Anterior cingulate cortex (tissue), 58 donors: ENCODE measurements around the gene ANKRD31.
"Not testable (repeated sequence)": the region's sequence is repeated elsewhere in the genome, so short reads cannot be mapped to it uniquely, and the experiment has no call there.

ENCODE experiments used
- DNase-seq, 58 donors: peaks; one replicate each; lab custom pipeline; 2025; lab: John Stamatoyannopoulos, UW

The ANKRD31 gene

DNA sequence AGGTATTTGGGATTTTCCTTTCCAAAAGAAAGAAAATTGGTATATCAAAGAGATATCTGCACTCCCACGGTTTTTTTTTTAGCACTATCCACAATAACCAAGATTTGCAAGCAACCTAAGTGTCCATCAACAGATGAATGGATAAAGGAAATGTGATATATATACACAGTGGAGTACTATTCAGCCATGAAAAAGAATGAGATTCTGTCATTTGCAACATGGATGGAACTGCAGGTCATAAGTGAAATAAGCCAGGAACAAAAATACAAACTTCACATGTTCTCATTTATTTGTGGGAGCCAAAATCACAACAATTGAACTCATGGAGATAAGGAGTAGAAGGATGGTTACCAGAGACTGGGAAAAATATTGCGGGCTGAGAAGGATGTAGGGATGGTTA is 9.8 kb downstream of the ANKRD31 start:
- no peak for DNase-seq

DNA sequence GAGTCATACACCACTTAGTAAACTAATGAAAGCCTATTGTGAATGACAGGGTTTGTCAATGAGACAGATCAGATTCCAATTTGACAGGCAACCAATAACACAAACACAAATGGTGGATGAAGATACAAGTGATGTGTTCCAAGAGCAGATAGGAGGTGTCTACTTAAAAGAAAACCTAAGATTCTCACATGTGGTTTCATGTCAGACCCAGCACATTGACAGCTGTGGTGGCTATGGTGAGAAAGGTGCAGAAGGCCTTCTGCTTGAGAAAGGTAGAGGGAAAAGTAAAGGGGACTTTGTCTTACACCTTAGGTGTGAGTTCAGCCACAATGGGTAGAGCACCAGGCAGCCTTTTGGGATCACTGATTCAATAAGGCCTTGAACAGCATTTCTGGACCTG is 11.2 kb downstream of the ANKRD31 start:
- no peak for DNase-seq

DNA sequence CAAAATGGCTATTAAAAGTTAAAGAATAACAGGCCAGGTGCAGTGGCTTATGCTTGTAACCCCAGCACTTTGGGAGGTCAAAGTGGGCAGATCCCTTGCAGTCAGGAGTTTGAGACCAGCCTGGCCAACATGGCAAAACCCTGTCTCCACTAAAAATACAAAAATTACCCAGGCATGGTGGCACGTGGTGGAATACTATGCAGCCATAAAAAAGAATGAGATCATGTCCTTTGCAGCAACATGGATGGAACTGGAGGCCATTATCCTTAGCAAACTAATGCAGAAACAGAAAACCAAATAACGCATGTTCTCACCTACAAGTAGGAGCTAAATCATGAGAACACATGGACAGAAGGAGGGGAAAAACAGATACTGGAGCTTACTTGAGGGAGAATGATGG is 15.9 kb downstream of the ANKRD31 start:
- not testable (repeated sequence) for DNase-seq

DNA sequence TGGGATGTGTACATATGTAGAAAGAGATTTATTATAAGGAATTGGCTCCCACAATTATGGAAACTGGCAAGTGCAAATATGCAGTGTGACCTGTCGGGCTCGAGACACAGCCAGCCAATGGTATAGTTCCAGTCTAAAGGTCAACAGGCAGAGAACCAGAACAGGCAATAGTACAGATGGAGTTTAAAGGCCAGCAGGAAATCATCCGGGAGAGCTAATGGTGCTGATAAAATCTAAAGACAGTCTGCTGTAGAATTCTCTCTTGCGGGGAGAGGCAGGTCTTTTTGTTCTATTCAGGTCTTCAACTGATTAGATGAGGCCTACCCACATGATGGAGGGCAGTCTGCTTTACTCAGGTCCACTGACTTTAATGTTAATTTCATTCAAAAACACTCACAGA is 21.8 kb downstream of the ANKRD31 start:
- no peak for DNase-seq

DNA sequence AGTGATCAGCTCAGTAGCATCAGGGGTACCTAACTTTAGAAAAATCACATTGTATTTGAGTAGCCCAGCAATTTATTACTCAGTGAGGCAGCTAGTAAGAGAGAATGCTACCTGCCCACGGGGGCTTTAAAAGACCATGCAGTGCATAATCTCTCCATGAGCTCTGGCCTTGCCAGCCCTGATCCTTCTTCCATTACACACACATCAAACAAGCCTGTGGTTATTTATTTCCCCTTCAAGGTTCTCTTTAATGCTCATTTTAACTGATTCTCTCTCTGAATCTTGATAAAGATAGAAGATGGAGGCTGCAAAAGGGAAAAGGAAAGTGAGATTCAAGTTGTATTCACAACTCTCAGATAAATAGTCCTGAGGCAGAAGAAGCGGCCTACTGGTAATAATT is 22.3 kb downstream of the ANKRD31 start:
- DNase-seq, result no peak

DNA sequence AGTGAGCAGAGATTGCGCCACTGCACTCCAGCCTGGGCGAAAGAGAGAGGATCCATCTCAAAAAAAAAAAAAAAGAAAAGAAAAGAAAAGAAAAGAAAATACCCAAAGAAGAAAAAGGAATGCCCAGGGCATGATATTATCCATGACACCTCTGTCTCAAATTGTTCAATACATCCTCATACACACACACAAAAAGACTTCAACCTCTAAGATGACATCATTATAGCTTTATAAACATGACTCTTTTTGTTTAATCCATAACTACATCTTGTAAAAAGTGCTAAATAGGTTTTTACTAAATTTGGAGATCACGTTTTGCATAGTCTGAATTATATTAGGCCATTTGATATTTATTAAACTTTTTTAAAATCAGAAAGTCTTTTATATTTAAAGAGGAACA is 33.1 kb downstream of the ANKRD31 start:
- DNase-seq, result no peak

DNA sequence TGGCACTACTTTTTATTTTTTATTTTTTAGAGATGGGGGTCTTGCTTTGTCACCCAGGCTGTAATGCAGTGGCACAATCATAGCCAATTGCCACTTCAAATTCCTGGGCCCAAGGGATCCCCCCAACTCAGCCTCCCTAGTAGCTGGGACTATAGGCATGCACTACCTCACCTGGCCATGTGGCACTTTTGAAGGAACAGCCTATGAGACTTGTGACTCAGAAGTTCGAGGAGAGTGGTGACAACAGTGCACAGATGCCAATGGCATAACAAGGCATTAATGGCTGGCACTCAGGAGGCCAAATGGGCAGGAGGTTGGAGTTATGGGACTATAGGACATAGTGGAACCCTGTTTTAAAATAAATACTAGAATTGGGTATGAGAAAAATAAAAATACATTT is 33.7 kb downstream of the ANKRD31 start:
- DNase-seq, result no peak

DNA sequence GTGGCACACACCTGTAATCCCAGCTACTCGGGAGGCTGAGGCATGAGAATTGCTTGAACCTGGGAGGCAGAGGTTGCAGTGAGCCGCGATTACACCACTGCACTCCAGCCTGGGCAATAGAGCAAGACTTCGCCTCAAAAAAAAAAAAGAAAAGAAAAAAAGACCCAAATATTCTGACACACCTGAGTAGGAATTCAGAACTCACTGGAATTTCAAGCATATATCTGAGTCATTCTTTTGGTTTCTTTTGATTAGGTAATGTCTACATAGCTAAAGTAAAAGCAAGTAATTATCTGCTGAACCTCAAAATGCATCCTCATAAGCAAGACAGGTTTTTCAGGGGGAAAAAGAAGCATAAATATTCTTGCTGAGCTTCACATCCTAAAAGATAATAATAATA is 35.9 kb downstream of the ANKRD31 start:
- no peak for DNase-seq

DNA sequence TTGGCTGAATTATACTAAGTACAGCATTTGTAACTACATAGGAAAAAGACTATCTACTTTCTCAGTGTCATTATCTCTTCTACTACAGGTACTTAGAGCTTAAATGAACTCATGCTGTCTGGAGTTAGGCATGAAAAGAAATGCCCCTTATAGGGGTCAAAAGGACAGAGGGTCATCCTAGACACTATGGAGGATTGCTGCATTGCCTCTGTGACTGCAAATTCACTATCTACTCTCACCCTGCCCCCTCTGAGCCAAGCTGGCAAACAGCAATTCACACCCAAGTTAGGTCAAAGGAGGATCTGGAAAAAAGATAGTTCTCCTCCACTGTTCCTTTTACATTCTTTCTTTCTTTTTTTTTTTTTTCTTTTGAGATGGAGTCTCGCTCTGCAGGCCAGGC is 36.7 kb downstream of the ANKRD31 start:
- no peak for DNase-seq

DNA sequence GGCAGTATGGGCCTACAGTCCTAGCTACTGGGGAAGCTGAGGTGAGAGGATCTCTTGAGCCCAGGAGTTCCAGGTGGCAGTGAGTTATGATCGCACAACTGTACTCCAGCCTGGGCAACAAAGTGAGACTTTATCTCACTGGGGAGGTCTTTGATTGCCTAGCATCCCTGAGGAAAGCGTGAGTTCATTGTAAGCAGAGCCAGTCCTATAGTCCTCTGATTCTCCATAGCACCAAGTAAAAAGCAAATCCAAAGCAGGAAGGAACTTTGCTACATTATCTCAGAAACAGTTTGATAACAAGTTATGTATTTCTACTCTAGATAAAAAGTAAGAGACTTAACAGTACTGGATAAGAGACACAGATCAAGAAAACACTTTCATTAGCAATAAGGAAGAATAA is 37.6 kb downstream of the ANKRD31 start:
- DNase-seq, result no peak

DNA sequence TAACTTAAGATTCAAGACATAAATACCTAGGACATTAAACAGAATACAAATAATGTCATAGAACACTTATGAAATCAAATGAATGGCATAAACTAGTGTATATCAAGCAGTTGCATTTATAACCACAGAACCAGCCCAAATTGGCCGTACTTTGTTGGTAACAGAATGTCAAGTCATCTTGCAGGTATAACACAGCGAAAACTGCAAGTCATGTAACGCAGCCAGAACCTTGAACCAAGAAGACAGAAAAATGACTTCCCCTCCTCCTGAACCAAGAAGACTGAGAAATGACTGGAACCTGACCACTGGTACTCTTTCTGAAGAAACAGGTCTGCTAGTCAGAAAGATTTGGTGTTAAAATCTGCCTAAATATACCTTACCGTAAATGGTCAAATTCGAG is 38.9 kb downstream of the ANKRD31 start:
- no peak for DNase-seq

DNA sequence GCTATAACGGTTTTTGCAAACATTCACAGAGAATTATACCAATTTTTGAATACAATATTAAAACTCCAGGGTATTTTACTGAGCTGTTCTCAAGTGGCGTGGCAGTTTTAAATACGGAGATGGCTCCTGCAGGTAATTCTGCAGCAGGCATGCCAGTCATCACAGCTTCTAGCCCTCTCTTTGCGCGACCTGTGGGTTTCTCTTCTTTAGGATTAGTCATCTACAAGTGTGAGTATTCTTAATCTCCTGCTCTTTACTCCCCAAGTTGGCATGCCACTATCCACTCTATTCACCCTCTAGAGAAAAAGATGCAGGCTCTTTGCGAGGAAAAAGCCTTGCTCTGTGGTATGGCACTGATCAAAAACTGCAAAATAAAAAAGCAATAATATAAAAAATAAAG is 43.9 kb downstream of the ANKRD31 start:
- no peak for DNase-seq

DNA sequence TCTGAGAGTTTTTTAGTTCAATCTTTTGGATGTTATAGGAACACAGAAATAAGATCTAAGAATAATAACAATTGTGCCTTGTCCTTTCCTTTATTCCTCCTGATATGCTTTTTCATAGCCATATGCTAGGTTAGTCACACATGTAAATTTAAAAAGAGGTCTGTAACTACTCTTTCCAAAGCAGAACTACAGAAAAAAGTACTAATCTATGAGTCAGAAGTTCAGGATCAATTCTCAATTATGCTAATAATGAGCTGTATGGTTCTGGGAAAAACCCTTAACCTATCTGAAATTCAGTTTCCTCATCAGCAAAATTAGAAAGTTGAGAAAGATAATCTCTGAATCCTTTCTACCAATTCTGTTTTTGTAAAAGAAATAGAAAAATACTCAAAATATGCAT is 44.4 kb downstream of the ANKRD31 start:
- no peak for DNase-seq

DNA sequence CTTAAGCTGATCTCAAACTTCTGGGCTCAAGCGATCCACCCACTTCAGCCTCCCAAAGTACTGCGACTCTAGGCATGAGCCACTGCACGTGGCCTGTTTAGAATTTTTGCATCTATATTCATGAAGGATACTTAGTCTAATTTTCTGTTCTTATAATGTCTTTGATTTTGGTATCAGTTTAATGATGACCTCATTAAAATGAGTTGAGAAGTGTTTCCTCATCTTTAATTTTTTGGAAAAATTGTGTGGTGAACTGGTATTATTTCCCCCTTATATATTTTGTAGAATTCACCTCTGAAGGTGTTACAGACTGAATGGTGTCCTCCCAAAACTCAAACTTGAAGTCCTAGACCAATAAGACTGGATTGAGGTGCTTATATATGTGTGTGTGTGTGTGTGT is 46.5 kb downstream of the ANKRD31 start:
- no peak for DNase-seq

DNA sequence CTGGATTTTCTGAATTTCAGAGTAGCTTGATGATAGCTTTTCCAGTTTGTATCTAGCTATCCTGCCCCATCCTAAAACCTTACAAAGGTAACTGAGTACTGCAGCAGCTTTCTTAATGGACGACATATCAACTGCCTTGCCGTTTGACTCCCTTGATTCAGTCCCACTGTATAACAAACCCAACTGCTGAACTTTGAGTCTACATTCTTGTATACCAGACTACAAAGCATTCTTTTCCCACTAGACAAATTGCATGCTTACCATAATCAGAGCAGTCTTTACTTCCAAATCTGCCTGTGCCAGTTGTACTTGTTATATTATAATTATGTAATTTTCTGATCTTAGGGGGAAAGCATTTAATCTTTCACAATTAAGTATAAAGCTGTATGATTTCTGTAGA is 47.3 kb downstream of the ANKRD31 start:
- DNase-seq, result no peak

DNA sequence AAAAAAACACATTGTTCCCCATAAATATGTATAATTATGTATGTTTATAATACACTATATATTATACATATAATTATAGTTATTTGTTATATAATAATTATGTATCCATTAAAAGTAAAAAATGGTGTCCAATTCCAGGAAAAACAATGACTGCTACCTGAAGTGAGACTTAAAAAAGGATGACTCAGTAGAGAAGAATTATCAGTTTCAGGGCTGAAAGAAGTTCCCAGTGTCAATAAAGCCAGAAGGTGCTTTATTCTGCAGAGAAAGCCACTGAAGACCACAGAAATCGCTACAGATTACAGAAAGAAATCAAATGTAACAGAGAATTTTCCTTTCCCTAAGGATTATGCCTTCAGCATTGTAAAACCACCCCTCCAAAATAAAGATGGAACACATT is 50.9 kb downstream of the ANKRD31 start:
- no peak for DNase-seq

DNA sequence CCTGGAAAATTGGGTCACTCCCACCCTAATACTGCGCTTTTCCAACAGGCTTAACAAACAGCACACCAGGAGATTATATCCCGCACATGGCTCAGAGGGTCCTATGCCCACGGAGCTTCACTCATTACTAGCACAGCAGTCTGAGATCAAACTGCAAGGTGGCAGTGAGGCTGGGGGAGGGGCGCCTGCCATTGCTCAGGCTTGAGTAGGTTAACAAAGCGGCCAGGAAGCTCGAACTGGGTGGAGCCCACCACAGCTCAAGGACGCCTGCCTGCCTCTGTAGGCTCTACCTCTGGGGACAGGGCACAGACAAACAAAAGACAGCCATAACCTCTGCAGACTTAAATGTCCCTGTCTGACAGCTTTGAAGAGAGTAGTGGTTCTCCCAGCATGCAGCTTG is 60.7 kb downstream of the ANKRD31 start:
- not testable (repeated sequence) for DNase-seq

DNA sequence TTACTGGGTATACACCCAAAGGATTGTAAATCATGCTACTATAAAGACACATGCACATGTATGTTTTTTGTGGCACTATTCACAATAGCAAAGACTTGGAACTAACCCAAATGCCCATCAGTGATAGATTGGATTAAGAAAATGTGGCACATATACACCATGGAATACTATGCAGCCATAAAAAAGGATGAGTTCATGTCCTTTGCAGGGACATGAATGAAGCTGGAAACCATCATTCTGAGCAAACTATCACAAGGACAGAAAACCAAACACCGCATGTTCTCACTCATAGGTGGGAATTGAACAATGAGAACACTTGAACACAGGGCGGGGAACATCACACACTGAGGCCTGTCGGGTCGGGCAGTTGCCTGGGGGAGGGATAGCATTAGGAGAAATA is 61.8 kb downstream of the ANKRD31 start:
- DNase-seq, result not testable (repeated sequence)

DNA sequence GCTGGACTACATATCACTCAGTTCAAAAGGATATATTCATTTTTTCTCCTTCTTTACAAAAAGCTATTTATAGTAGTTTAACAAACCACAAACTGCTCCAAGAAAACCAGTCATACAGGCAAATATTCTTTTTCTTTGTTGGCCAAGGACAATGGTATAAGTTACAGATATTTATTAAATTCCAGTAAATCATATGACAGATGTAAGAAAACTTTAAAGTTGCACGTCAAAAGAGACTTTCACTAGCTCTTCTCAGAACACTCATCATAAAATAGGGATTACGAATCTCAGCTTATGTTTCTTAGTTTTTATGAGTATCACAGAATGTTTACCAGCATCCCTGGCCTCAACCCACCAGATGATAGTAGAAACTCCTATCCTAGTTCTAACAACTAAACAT is 67.2 kb downstream of the ANKRD31 start:
- no peak for DNase-seq

DNA sequence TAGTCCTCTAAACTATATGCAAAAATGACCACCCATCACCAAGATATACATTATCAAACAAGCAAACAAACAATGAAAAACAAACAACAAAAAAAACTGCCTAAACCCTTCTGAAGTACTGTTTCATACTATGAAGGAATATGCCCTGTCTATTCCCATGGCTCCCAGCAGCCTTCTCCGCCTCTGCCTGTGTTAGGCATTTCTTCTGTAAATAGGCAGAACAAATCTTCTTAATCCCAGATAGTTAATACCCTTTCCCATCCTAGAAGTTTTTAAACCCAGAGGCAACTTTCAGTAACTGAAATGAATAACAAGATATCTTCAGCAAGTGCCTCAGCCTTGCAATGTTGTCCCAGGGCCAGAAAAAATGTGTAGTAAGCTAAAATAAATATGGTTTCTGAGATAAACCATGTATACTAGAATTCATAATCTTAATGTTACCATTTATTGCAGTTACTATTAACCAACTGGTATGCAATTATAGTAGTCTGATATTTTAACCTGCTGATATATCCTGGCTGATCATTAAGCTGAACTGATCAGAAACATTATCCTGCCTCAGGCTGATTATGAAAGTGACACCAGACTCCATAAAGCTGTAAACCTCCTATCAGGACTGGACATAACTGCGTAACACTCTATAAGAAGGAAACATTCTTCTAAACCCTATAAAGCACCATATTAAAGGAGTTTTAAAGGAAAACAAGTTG is 68.5 kb downstream of the ANKRD31 start:
- DNase-seq, result no peak

DNA sequence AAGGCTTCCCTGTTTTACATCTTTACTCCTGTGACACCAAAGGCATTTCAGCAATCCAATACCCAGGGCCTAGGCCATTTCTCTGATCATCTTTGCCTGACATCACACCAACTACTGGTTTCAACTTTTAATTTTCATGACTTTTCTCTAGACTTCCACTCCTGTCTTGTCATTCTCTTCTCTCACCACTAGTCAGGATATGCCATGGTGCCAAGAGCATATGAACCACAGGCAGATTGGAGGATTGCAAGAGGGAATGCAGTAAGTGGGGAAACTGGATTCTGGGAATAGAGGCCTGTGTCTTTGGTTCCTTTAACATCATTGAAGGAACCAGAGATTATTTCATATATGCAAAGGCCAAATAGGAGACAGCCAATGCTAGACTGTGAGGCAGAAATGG is 69.3 kb downstream of the ANKRD31 start:
- no peak for DNase-seq

DNA sequence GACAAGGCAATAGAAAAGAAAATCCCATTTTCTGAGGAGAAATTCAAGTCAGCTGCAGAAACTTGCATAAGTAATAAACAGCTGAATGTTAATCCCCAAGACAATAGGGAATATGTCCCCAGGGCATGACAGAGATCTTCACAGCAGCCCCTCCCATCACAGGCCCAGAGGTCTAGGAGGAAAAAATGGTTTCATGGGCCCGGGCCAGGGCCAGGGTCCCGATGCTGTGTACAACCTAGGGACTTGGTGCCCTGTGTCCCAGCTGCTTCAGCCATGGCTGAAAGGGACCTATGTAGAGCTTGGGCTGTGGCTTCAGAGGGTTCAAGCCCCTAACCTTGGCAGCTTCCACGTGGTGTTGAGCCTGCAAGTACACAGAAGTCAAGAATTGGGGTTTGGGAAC is 75.2 kb downstream of the ANKRD31 start:
- DNase-seq, result not testable (repeated sequence)

DNA sequence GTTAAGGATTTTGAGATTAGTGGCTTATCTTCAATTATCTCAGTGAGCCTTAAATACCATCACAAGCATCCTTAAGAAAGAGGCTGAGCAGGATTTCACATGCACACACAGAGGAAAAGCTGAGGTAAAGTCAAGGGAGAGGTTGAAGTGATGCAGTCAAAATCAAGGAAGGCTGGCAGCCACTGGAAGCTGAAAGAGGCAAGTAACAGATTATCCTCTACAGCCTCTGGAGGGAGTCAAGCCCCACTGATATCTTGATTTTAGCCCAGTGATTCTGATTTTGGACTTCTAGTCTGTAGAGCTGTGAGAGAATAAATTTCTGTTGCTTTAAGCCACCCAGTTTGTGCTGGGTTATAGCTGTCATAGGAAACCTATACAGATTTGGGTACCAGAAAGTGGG is 80.1 kb downstream of the ANKRD31 start:
- no peak for DNase-seq
